C4-2B (cell line): ENCODE data around the gene AKAP9.

Experiments
- ZFX ChIP-seq: fragments of 450-650 bp; IDR thresholded peaks from 2 replicates; pipeline ENCODE4 v1.6.1; 2017
- TF ChIP-seq, protein P1 (sequence below): fragments of 450-650 bp; conservative IDR thresholded peaks from 2 replicates; pipeline ENCODE4 v1.5.1; 2017; ENCODE audit warnings: mild to moderate bottlenecking

DNA sequence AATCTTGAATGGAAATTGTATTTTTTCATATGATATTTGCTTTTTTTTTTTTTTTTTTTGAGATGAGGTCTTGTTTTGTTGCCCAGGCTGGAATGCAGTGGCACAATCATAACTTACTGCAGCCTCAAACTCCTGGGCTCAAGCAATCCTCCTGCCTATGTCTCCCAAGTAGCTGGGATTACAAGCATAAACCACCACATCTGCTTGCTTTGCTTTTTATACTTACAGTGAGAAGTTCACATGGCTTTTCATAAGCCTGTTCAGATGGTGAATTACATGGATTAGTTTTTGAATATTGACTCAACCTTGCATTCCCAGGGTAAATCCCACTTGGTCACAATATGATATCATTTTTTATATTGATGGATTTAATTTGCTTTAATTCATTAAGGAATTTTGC is 216.3 kb downstream of the AKAP9 start:
- TF ChIP-seq, protein P1, sequence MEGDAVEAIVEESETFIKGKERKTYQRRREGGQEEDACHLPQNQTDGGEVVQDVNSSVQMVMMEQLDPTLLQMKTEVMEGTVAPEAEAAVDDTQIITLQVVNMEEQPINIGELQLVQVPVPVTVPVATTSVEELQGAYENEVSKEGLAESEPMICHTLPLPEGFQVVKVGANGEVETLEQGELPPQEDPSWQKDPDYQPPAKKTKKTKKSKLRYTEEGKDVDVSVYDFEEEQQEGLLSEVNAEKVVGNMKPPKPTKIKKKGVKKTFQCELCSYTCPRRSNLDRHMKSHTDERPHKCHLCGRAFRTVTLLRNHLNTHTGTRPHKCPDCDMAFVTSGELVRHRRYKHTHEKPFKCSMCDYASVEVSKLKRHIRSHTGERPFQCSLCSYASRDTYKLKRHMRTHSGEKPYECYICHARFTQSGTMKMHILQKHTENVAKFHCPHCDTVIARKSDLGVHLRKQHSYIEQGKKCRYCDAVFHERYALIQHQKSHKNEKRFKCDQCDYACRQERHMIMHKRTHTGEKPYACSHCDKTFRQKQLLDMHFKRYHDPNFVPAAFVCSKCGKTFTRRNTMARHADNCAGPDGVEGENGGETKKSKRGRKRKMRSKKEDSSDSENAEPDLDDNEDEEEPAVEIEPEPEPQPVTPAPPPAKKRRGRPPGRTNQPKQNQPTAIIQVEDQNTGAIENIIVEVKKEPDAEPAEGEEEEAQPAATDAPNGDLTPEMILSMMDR = no peak
- TF ChIP-seq ZFX = no peak
